GM21825 (cell line): ENCODE data around the gene FBLN1.
"Not testable (repeated sequence)": the region's sequence is repeated elsewhere in the genome, so short reads cannot be mapped to it uniquely, and the experiment has no call there.

ENCODE experiments used
- ATAC-seq: cut with Tn5 transposase; IDR thresholded peaks from one replicate; pipeline ENCODE4 v1.9.1; 2021; ENCODE audit warnings: mild to moderate bottlenecking, moderate library complexity; ENCODE audit not compliant: unreplicated experiment

FBLN1 gene

DNA sequence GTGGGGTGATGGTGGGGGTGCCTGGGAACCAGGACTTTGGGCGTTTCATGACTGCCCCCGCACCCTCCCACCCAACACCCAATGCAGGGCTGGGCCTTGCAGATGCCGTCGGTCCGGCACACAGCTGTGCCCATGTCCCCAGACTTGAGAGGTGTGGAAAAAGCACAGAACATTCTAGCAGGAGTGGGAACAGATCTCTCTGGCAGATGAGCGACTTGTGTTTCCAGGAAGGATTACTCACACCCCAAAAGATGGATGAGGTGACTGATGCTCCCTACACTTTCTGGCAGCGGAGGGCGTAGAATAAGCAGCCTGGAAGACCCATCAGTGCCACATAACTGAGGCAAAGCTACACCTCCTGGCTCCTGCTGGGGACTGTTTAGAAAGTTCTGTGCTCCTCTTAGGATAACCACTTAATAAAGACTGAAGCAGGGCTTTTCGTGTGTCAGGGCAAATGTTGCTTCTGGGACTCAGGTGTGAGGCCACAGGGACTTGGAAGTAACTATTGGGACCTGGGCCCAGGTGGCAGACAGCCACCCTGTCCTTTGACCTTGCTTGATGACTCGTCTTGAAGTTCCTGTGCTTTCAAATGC, 24.2 kb downstream of the FBLN1 start:
- no peak for ATAC-seq

DNA sequence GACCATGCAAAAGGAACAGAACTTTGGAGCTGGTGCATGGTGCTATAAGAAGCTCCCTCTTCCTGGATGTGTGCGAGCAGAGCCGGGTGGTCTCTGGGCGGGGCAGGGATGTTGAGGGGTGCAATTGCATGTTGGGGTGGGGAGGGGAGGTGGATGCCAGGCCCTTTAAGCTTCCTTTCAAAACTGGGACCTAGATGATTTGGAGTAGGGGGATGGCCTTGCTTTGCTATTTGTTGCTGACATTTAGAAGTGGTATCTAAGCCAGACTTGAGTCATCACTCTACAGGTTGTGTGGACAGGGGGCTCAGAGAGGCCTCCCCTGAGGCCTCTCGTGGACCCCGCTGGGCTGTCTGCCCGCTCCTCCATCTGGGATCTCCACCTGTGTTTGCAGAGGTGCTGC, 24.8 kb downstream of the FBLN1 start:
- ATAC-seq, result no peak

DNA sequence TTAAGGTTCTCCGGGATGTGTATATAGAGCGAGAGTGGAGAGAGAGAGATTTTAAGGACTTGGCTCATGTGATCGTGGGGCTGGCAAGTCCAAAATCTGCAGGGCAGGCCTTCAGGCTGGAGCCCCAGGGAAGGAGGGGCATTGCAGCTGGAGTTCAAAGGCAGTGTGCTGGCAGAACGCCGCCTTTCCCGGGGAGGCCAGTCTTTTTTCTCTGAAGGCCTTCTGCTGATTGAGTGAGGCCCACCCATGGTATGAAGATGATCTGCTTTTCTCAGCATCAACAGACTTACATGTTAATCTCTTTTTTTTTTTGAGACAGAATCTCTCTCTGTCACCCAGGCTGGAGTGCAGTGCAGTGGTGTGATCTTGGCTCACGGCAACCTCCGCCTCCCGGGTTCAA, 25.4 kb downstream of the FBLN1 start:
- ATAC-seq, result no peak

DNA sequence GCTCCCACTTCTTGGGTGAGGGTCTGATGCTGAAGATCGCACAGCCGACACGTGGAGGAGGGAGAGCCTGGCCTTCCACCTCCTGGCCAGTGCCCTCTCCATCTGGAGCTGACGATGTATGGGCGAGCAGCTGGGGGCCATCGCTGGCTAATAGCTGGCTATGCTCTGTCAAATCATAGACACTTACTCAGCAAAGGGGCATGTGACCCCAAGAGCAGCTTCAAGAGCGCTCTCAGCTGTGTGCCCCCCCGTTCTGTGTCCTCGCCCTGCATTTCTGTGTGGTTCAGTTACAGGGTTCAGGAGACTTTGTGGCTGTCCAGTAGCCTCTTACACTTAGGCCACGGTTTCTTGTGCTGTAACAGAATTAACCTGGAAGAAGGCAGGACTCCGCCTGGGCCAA, 26.4 kb downstream of the FBLN1 start:
- no peak for ATAC-seq

DNA sequence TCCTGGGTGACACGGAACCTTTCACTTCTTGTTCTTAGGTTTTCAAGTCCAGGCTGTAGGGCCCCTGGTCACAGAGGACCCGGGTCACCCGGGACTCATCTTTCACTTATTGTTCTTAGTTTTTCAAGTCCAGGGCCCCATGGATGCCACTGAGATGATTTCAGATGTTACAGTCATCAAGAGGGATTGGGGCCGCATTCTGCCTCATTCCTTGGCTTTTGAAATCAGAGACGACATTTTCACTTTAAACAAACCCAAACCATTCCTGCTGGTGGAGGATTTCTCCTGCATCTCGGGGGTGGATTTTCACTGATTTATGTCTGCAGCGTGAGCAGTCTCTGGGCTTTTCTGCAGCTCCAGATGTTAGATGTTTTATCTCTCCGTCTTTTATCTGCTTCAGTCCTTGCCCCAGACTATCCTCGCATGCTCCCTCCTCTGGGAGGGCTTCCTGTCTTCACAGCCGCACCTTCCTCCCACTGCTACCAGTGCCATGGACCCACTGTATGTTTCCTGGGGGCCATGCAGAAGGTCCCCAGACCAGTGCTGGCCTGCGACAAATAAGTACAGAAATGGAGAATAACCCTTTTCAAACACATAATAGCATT, 27.4 kb downstream of the FBLN1 start:
- ATAC-seq, result no peak

DNA sequence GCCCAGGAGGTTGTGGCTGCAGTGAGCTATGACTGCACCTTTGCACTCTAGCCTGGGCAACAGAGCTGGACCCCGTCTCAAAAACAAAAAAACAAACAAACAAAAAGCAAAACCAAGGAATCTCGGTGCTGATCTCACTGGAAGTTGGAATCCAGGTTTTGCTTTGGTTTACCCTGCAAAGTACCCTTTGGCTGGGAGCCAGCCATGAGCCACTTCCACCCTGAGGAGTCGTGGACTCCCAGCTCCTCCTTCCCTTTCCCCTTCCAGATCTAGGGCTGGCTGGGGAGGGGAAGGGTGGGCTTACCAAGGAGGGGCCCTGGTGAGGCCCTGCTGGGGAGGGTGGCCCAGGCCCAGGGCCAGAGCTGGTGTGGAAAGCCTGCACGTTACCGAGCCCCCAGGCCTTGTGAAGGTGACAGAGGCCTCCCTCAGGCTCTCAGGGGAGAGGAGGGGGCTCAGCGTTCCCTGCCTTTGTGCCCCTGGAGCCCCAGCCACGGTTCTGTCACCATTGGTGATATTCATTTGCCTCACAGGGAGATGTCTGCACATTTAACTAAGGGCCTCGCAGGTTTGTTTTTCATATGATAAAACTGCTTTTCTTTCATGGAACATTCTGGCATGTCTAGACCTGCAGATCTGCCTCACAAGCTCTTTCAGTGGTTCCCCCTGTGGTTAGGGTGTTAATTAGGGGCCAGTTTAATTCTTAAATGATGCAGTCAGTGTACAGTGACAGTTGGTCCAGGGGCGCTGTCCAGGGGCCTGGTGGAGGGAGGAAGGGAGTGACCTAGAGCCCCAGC, 29.0 kb downstream of the FBLN1 start:
- ATAC-seq, result no peak

DNA sequence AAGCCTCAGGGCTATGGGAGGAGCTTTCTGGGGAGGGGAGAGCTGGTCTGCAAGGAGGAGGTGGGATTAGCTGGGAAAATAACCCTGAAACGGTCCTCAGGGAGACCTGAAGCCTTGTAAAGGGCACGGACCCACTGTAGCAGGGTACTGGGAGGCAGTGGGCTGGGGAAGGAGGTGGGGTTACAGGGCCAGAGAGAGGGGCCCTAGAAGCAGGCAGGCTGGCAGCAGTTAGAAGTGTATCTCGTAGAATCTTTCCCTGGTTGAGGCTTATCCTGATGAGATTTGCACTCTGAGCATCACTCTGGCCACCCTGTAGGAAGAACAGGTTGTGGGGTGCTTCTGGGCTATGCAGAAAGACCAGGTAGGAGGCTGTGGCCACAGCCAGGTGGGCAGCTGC, 29.6 kb downstream of the FBLN1 start:
- ATAC-seq, result no peak

DNA sequence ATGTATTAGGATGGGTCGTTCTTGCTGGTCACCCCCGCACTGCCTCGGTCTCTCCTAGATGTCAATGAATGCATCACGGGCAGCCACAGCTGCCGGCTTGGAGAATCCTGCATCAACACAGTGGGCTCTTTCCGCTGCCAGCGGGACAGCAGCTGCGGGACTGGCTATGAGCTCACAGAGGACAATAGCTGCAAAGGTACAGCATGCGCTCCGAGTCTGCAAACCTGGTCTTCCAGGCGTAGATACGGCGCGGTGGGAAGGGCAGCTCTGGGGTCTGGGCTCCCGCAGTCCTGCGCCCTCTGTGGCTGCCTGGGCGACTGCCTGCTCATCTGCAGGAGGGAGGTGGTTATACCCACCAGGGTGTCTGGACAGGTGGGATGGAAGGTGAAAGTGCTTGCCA, 31.0 kb downstream of the FBLN1 start:
- ATAC-seq, result no peak

DNA sequence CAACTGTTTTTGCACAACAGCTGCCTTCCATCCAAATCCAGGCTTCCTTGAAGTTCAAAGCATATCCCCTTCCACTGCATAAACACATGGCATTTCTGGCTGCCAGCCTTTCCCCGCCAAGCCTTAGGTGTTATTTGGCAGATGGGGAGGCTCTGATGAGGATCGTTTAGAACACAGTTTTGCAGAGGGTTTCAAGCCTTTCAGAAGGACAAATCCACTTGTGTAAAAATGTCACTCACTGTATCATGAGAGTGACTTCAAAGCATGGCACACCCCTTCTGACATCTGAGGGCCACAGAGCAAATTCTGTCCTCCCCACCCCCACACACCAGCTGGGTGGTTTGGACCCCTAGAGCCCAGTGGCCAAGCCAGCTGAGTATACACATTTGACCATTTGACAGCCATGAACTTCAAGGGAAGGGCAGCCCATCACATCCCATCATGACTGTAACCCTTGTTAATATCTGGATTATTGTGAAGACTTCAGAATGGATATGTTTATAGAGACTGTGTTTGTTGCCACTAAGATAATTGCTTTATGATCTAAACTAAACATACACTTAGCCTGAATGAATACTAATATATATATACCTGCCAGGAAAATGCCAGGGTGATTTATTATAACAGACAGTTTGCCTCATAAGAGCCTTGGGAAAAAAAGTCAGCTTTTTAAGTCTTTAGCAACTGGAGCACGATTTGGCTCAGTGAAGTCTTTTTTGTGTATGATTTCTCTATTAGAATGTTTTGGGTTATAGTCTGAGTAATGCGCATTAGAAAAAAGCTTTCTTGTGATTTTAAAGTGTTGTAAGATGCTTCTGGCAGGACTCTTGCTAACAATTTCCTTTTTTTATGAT, 31.9 kb downstream of the FBLN1 start:
- ATAC-seq, result no peak

DNA sequence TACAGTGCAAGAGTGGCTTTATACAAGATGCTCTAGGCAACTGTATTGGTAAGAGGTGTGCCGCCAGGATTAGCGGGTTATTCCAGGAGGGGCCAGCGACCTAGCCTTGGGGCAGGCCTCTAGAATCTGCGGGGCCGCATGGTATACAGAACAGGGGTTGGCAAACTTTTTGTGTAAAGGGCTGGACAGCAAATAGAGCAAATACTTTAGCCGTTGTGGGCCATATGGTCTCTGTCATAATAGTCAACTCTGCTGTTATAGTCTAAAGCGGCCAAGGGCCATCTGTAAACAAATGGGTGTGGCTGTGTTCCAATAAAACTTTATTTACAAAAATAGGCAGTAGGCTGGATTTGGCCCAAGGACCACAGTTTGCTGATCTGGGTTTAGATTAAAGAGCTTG, 32.6 kb downstream of the FBLN1 start:
- no peak for ATAC-seq

DNA sequence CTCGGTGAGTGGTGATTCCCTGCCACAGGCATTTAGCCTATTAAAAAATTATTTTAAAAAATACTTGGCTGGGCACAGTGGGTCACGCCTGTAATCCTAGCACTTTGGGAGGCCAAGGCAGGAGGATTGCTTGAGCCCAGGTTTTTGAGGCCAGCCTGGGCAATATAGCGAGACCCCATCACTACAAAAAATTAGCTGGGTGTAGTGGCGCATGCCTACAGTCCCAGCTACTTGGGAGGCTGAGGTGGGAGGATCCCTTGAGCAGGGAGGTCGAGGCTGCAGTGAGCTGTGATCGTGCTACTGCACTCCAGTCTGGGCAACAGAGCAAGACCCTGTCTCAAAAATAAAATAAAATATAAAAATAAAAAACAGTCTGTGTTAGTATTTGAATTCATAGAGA, 33.2 kb downstream of the FBLN1 start:
- not testable (repeated sequence) for ATAC-seq

DNA sequence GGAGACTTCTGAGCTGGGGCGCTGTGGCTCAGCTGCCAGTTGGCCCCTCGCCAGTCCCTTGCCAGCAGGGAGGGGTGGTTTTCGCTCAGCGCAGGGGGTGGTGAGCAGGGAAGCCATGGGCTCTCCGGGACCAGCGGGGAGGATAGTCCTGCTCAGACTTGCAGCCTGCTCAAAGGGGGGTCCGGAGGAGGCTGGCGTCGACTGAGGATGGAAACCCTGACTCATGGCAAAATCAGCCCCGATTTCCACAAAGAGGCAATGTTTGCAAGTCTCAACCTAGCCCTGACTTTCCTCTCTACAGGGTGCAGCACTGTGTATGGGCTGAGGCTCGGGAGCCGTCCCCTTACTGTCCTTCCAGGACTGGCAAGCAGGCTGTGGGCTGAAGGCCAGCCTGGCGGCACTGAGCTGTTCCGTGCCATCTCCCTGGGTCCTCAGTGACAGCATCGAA, 35.1 kb downstream of the FBLN1 start:
- no peak for ATAC-seq

DNA sequence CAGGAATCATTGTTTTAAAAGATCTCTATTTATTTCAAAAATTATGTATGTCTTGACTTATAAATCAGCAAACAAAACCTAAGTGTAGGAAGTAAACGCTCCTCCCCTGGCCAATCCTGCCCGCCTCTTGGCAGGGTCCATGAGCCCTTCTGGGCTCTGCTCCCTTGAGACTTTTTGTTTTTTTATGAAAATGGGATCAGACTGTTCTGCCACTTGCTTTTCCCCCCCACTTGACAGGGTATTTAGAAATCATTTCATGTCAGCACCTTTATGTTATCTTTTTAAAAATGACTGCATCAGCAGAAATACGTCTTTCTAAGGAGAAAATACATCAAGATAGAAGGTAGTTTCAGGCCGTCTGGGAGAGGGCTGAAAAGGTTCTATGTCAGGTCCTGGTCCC, 35.6 kb downstream of the FBLN1 start:
- no peak for ATAC-seq

DNA sequence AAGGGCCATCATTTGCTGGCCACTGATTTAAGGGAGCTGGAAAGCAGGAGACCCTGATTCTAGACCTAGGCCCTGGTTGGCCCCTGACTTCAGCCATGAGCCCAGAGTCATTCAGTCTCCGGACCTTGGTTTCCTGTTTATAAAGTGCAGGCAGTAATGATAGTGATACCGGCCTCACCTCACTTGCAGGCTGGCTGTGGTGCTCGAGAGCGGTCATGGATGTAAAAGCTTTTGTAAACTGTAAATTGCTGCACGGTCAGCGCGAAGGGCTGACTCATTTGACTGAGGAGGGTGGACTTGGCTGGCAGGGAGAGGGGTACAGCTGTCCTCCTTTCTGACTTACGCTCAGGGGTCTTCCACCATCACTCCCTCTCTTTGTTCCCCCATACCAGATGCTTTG, 37.4 kb downstream of the FBLN1 start:
- ATAC-seq, result no peak

DNA sequence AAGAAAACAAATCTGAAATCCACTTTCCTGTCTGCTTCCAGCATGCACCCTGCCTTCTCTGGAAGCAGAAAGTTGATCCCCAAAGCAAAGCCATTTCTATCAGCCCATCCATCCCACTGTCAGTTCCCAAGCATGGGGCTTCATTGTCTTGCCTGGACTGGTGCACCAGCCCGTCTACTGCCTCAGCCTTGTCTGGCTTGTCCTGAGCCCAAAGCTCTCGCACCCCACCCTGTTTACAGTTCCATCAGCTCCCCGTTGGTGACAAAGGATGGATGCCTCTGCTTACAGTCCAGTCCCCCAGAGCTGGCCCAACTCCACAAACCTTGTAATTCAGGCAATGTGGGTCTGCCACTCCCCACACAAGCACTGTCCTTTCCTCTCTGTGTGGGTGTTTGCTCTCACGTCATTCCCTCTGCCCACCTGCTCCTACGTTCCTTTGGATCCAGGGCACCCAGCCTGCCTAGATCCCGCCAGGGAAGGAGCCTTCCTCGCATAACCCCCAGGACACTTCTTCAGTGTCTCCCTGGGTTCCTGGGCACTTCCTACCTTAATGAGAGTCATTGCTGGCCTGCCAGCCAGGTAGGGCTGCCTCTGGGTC, 38.8 kb downstream of the FBLN1 start:
- ATAC-seq, result no peak

DNA sequence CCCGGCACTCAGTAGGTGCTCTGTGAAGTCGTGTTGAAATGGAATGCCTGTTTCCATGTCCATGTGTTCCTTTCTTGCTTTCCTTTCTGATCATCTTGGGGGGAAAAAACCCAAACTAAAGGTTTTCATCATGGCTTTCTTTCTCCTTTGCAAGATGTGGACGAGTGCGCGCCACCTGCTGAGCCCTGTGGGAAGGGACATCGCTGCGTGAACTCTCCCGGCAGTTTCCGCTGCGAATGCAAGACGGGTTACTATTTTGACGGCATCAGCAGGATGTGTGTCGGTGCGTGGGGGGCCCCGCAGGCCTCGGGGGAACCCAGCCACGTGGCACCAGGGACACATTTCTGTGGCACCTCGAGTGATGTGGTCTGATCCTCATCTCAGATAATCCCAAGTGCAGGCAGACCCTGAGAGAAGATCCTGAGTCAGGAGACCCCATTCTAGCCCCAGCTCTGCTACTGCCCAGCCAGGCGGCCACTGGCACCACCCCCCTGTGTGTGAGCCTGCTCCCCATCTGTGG, 39.4 kb downstream of the FBLN1 start:
- ATAC-seq, result no peak

DNA sequence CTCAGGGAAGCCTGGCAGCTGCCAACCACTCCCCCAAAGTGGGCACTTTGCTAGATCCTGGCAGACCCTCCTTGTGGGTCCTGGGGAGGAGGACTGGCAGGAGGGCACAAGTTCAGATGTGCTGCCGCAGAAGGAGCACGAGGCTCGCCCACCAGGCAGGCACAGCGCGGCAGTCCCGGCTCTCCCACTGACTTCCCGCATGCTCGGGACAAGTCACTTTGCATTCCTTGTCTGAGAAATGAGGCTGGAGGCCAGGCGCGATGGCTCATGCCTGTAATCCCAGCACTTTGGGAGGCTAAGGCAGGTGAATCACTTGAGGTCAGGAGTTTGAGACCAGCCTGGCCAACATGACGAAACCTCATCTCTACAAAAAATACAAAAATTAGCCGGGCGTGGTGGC, 40.1 kb downstream of the FBLN1 start:
- not testable (repeated sequence) for ATAC-seq

DNA sequence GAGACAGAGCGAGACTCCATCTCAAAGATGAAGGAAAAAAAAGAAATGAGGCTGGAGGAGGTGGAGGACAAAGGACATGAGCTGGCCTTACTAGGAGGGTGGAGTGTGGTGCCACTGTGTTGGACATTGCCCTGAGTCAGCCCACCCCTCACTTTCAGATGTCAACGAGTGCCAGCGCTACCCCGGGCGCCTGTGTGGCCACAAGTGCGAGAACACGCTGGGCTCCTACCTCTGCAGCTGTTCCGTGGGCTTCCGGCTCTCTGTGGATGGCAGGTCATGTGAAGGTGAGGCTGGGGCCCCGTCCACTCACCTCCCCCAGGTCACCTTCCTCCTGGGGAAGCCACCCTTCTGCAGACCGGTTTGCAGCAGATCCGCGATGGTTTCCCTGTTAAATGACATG, 40.6 kb downstream of the FBLN1 start:
- ATAC-seq, result no peak

DNA sequence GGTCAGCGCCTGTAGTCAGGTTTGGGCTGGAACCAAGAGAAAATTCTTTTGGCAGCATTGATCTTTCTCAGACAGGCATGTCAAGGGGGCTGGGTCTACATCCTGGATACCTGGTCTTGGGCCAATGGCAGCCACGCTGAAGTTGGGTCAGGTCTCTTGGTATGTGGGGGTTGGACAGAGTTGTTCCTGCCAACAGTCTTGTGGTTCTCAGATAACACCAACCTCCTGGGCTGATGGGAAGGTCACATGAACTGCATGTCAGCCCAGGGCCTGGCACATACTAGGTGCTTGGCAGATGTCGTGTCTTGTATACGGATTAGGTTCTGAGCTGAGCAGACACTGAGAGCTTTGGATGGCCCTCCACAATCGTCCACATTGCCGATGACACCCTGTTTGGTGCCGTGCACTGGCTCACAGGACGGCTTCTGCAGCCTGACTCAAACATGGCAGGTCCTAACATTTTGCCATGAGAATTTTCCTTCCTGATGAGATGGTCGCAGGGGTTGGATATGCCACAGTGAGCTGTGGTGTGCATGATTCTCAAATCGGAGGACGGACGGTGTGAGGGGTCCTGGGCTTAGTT, 42.0 kb downstream of the FBLN1 start:
- ATAC-seq, result no peak

DNA sequence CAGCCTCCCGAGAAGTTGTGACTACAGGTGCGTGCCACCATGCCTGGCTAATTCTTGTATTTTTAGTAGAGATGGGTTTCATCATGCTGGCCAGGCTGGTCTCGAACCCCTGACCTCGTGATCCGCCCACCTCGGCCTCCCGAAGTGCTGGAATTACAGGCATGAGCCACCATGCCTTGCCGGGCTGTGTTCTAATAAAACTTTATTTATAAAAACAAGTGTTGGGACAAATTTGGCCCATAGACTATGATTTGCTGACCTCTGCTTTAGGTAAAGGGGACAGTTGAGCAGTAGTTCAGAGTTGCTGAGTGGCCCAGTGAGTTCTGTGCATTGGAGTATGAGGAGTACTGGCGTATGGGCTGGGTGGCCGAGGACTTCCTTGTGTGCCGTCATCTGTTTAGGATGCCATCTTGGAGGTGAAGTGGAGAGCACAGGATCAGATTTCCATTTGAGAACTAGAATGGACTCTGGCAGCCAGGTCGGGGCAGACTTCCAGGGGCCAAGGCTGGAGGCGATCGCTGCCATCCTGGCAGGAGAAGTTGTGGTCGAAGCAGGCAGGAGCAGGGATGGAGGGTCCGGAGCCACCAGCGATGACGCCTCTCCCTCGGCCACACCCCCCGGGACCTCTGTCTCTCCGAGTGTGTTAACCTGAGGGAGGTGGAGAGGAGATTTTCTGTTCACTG, 43.8 kb downstream of the FBLN1 start:
- ATAC-seq, result no peak
